Mesendoderm (in vitro differentiated cells): Measurements from ENCODE around the gene RHBDL2.
A peak's percentile ranks its signal among the peaks of the same experiment; 100 is the strongest.

Source experiments
- DNase-seq: peaks from one replicate; pipeline ENCODE4 v3.0.0; 2013
- H2AK5ac ChIP-seq: 2 replicates; pipeline ENCODE4 v1.6.1; 2013; ENCODE audit warnings: low read length, inconsistent platforms
- H2BK120ac ChIP-seq: 2 replicates; pipeline ENCODE4 v1.6.1; 2013; ENCODE audit warnings: low read depth, mild to moderate bottlenecking, low read length, moderate library complexity, mixed read lengths
- H2BK15ac ChIP-seq: replicated peaks from 2 replicates; pipeline ENCODE4 v1.6.1; 2013; ENCODE audit warnings: low read depth, mild to moderate bottlenecking, moderate library complexity
- H2BK5ac ChIP-seq: 2 replicates; pipeline ENCODE4 v1.6.1; 2013; ENCODE audit warnings: low read length, inconsistent platforms
- H3K18ac ChIP-seq: 2 replicates; pipeline ENCODE4 v1.6.1; 2013; ENCODE audit warnings: mild to moderate bottlenecking, low read length, mixed read lengths
- H3K23ac ChIP-seq: one replicate; pipeline ENCODE4 v1.6.1; 2013; ENCODE audit warnings: low read length
- H3K27ac ChIP-seq: 2 replicates; pipeline ENCODE4 v1.5.1; 2013; ENCODE audit warnings: low read depth, mild to moderate bottlenecking, inconsistent platforms, low read length, moderate library complexity
- H3K27me3 ChIP-seq: 2 replicates; pipeline ENCODE4 v1.6.1; 2013; ENCODE audit warnings: low read length, control low read depth, mild to moderate bottlenecking, inconsistent platforms; ENCODE audit not compliant: insufficient read depth, poor library complexity
- H3K36me3 ChIP-seq: 2 replicates; pipeline ENCODE4 v1.6.1; 2013; ENCODE audit warnings: low read length, inconsistent platforms; ENCODE audit not compliant: control insufficient read depth, insufficient read depth
- H3K4ac ChIP-seq: one replicate; pipeline ENCODE4 v1.6.1; 2013; ENCODE audit warnings: low read depth, mild to moderate bottlenecking, low read length, moderate library complexity
- H3K4me1 ChIP-seq: 2 replicates; pipeline ENCODE4 v1.6.1; 2013; ENCODE audit warnings: low read depth, low read length, inconsistent platforms; ENCODE audit not compliant: control insufficient read depth
- H3K4me2 ChIP-seq: 2 replicates; pipeline ENCODE4 v1.6.1; 2013; ENCODE audit warnings: low read length
- H3K4me3 ChIP-seq: 2 replicates; pipeline ENCODE4 v1.5.1; 2013; ENCODE audit warnings: mild to moderate bottlenecking, low read length
- H3K56ac ChIP-seq: one replicate; pipeline ENCODE4 v1.6.1; 2013; ENCODE audit warnings: low read length
- H3K79me1 ChIP-seq: 2 replicates; pipeline ENCODE4 v1.6.1; 2013; ENCODE audit warnings: low read length, inconsistent platforms
- H3K79me2 ChIP-seq: 2 replicates; pipeline ENCODE4 v1.6.1; 2013; ENCODE audit warnings: mild to moderate bottlenecking, low read length; ENCODE audit not compliant: control insufficient read depth, insufficient read depth
- H3K9ac ChIP-seq: 2 replicates; pipeline ENCODE4 v1.6.1; 2013; ENCODE audit warnings: low read length, inconsistent platforms
- H4K5ac ChIP-seq: one replicate; pipeline ENCODE4 v1.6.1; 2013; ENCODE audit warnings: low read length
- H4K8ac ChIP-seq: one replicate; pipeline ENCODE4 v1.6.1; 2013; ENCODE audit warnings: low read depth, mild to moderate bottlenecking, control low read depth, low read length, moderate library complexity
- WGBS: extraction: QIAGEN DNeasy Blood & Tissue Kit; methylation state at CpG from one replicate; pipeline ENCODE4 v1.1.7; 2013; ENCODE audit warnings: low lambda C conversion rate, missing lambda C conversion rate; ENCODE audit not compliant: insufficient coverage; ENCODE audit errors: extremely low coverage; 5-methylcytosine and 5-hydroxymethylcytosine counted together

Gene RHBDL2

GRCh38 chr1:38873027-38873969, 68.3 kb downstream of the RHBDL2 start, which contains the start of gene MYCBP:
Gene MYCBP, minus strand, starts transcription at chr1:38873348. Its CDS starts 43 bp downstream, at chr1:38873305.
- peak within 1 kb of the TSS; percentile 98 for H4K5ac ChIP-seq
- H3K4me3 ChIP-seq, result peak within 1 kb of the TSS; percentile 93
- DNase-seq, result peak; percentile 98
- H3K56ac ChIP-seq, result peak within 1 kb of the TSS; percentile 97
- H3K27ac ChIP-seq, result peak within 1 kb of the TSS; percentile 48
- no peaks in the 10 kb centered on the region for H3K27me3 ChIP-seq
- peaks cover 3% of the 10 kb centered on the region for H3K79me1 ChIP-seq
- no peak within 1 kb of the TSS for H2BK120ac ChIP-seq
- no peak within 1 kb of the TSS for H3K18ac ChIP-seq
- peak within 1 kb of the TSS; percentile 95 for H3K9ac ChIP-seq
- peak within 1 kb of the TSS; percentile 92 for H3K4me2 ChIP-seq
- no peaks in the 10 kb centered on the region for H3K79me2 ChIP-seq
- H3K23ac ChIP-seq, result no peak within 1 kb of the TSS
- no peak within 1 kb of the TSS for H2AK5ac ChIP-seq
- peak within 1 kb of the TSS; percentile 83 for H3K4ac ChIP-seq
- no CpG with 5 or more reads among the region's 69 CpGs for WGBS
- no peaks in the 10 kb centered on the region for H3K36me3 ChIP-seq
- no peak within 1 kb of the TSS for H2BK5ac ChIP-seq
- H3K4me1 ChIP-seq, result peaks cover 2% of the 10 kb centered on the region
- H2BK15ac ChIP-seq, result no peak within 1 kb of the TSS
- H4K8ac ChIP-seq, result peak within 1 kb of the TSS; percentile 67

- WGBS, result no CpG with 5 or more reads among the region's 25 CpGs
- peaks cover 5% of the 10 kb centered on the region for H3K79me1 ChIP-seq
Observed at GRCh38 chr1:38872401-38873026, 69.1 kb downstream of the RHBDL2 start.

GRCh38 chr1:38870996-38871395, 70.6 kb downstream of the RHBDL2 start:
- no CpG with 5 or more reads among the region's 8 CpGs for WGBS
- Histone ChIP-seq H2BK15ac (no peak overlapping the region), H3K27ac (no peak overlapping the region)

More at GRCh38 chr1:38872401-38873026, 69.1 kb downstream of the RHBDL2 start:
- no peak overlapping the region for H4K8ac ChIP-seq
- H3K56ac ChIP-seq, result peak overlapping the region; percentile 97
- peak; percentile 19 for DNase-seq
- peak overlapping the region; percentile 88 for H3K4me2 ChIP-seq
- no peak overlapping the region for H2AK5ac ChIP-seq
- no peaks in the 10 kb centered on the region for H3K79me2 ChIP-seq
- no peak overlapping the region for H3K23ac ChIP-seq
- no peak overlapping the region for H2BK5ac ChIP-seq
- peak overlapping the region; percentile 93 for H3K9ac ChIP-seq
- no peak overlapping the region for H3K18ac ChIP-seq
- no peaks in the 10 kb centered on the region for H3K36me3 ChIP-seq
- no peak overlapping the region for H2BK120ac ChIP-seq
- H4K5ac ChIP-seq, result no peak overlapping the region
- no peaks in the 10 kb centered on the region for H3K27me3 ChIP-seq
- peaks cover 2% of the 10 kb centered on the region for H3K4me1 ChIP-seq
- no peak overlapping the region for H3K4ac ChIP-seq
- peak overlapping the region; percentile 93 for H3K4me3 ChIP-seq
- no peak overlapping the region for H2BK15ac ChIP-seq
- H3K27ac ChIP-seq, result no peak overlapping the region

GRCh38 chr1:38867208-38867607, 74.4 kb downstream of the RHBDL2 start:
- H4K8ac ChIP-seq, result no peak overlapping the region
- no peaks in the 10 kb centered on the region for H3K27me3 ChIP-seq
- no peak overlapping the region for H3K4ac ChIP-seq
- peaks cover 4% of the 10 kb centered on the region for H3K79me1 ChIP-seq
- H2BK5ac ChIP-seq, result no peak overlapping the region
- no peak overlapping the region for H3K27ac ChIP-seq
- no peak overlapping the region for H3K4me2 ChIP-seq
- no peak overlapping the region for H3K23ac ChIP-seq
- H3K9ac ChIP-seq, result no peak overlapping the region
- no peak overlapping the region for H3K56ac ChIP-seq
- no peaks in the 10 kb centered on the region for H3K4me1 ChIP-seq
- DNase-seq, result no peak
- H4K5ac ChIP-seq, result no peak overlapping the region
- no peak overlapping the region for H2BK15ac ChIP-seq
- H2AK5ac ChIP-seq, result no peak overlapping the region
- H3K79me2 ChIP-seq, result no peaks in the 10 kb centered on the region
- H2BK120ac ChIP-seq, result no peak overlapping the region
- H3K36me3 ChIP-seq, result no peaks in the 10 kb centered on the region
- WGBS, result no CpG with 5 or more reads among the region's 8 CpGs
- no peak overlapping the region for H3K4me3 ChIP-seq
- no peak overlapping the region for H3K18ac ChIP-seq

More at GRCh38 chr1:38870996-38871395, 70.6 kb downstream of the RHBDL2 start:
- Histone ChIP-seq H3K4me1 (peaks cover 2% of the 10 kb centered on the region), H4K8ac (no peak overlapping the region), H3K27me3 (no peaks in the 10 kb centered on the region), H3K79me1 (peaks cover 6% of the 10 kb centered on the region), H3K18ac (no peak overlapping the region), H3K9ac (no peak overlapping the region), H2BK5ac (no peak overlapping the region), H4K5ac (no peak overlapping the region), H3K4me2 (no peak overlapping the region), H3K36me3 (no peaks in the 10 kb centered on the region), H3K23ac (no peak overlapping the region), H2AK5ac (no peak overlapping the region), H2BK120ac (no peak overlapping the region), H3K4me3 (no peak overlapping the region), H3K56ac (no peak overlapping the region), H3K79me2 (no peaks in the 10 kb centered on the region), H3K4ac (no peak overlapping the region)
- DNase-seq, result no peak

- Histone ChIP-seq H3K23ac (no peak overlapping the region), H4K5ac (no peak overlapping the region), H3K4me1 (no peaks in the 10 kb centered on the region), H3K79me2 (no peaks in the 10 kb centered on the region), H3K4ac (no peak overlapping the region), H3K4me3 (no peak overlapping the region), H2AK5ac (no peak overlapping the region), H3K27me3 (no peaks in the 10 kb centered on the region), H2BK120ac (no peak overlapping the region), H4K8ac (no peak overlapping the region), H3K18ac (no peak overlapping the region), H3K9ac (no peak overlapping the region), H3K27ac (no peak overlapping the region), H3K56ac (no peak overlapping the region), H3K36me3 (no peaks in the 10 kb centered on the region), H3K4me2 (no peak overlapping the region), H3K79me1 (peaks cover 3% of the 10 kb centered on the region), H2BK5ac (no peak overlapping the region), H2BK15ac (no peak overlapping the region)
- DNase-seq, result no peak
- no CpG with 5 or more reads among the region's 4 CpGs for WGBS
Observed at GRCh38 chr1:38865112-38865715, 76.4 kb downstream of the RHBDL2 start.
